Uterus (tissue), 2 donors: Measurements from ENCODE around the gene GABRB1.

Experiments used
- CTCF ChIP-seq, 4 experiments: fragments of 200-600 bp in 2 of 4; fragments of 450-650 bp in 2 of 4; sonication (generic) in 2 of 4; IDR thresholded peaks; one replicate each; pipeline ENCODE4 v1.5.1; 2016 to 2019; ENCODE audit warnings: antibody characterized with exemption in 4 of 4, mild to moderate bottlenecking in 2 of 4, moderate library complexity in 1 of 4
- POLR2A ChIP-seq, 2 donors: fragments of 450-650 bp; IDR thresholded peaks; one replicate each; pipeline ENCODE4 v1.6.1; 2016; ENCODE audit warnings: antibody characterized with exemption in 2 of 2, mild to moderate bottlenecking in 1 of 2, moderate library complexity in 1 of 2

- TF ChIP-seq CTCF (IDR thresholded peaks at IDR 0.05): no peak
- TF ChIP-seq POLR2A (IDR thresholded peaks at IDR 0.05): no peak
Observed at GRCh38 chr4:47065051-47065481, 33.7 kb downstream of the GABRB1 start.
